NB4 (cell line): Measurements from ENCODE around the gene DLX1.

ENCODE experiments used
- MYC ChIP-seq: IDR thresholded peaks from 2 replicates; pipeline ENCODE4 v1.6.1; 2011; ENCODE audit warnings: low read depth, low read length
- POLR2A ChIP-seq: IDR thresholded peaks from 2 replicates; pipeline ENCODE4 v1.6.1; 2011; ENCODE audit warnings: mild to moderate bottlenecking; ENCODE audit not compliant: insufficient read length; ENCODE audit errors: extremely low read depth
- TF ChIP-seq, protein P1 (sequence below): IDR thresholded peaks from one replicate; pipeline ENCODE4 v1.5.1; 2012; ENCODE audit warnings: low read depth, low read length
- TF ChIP-seq, protein P2 (sequence below): IDR thresholded peaks from 2 replicates; pipeline ENCODE4 v1.6.1; 2011; ENCODE audit warnings: low read depth, low read length

DNA sequence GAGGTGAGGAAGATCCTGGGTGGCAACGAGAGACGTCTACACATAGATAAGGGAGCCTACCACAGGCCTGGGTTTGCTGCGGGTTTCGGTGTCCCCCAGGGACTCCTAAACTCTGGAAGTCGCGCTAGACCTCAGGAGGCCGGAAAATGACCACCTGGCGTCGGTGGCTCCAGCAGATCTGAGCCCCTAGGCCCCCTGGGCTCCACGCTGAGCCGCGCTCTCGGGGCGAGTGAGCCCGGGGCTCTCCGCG is 987 bp upstream of the DLX1 start:
- peak; percentile 10 for TF ChIP-seq POLR2A
- TF ChIP-seq, protein P1, sequence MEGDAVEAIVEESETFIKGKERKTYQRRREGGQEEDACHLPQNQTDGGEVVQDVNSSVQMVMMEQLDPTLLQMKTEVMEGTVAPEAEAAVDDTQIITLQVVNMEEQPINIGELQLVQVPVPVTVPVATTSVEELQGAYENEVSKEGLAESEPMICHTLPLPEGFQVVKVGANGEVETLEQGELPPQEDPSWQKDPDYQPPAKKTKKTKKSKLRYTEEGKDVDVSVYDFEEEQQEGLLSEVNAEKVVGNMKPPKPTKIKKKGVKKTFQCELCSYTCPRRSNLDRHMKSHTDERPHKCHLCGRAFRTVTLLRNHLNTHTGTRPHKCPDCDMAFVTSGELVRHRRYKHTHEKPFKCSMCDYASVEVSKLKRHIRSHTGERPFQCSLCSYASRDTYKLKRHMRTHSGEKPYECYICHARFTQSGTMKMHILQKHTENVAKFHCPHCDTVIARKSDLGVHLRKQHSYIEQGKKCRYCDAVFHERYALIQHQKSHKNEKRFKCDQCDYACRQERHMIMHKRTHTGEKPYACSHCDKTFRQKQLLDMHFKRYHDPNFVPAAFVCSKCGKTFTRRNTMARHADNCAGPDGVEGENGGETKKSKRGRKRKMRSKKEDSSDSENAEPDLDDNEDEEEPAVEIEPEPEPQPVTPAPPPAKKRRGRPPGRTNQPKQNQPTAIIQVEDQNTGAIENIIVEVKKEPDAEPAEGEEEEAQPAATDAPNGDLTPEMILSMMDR = no peak
- no peak for TF ChIP-seq MYC
- TF ChIP-seq, protein P2, sequence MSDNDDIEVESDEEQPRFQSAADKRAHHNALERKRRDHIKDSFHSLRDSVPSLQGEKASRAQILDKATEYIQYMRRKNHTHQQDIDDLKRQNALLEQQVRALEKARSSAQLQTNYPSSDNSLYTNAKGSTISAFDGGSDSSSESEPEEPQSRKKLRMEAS = no peak
